HG03571 (cell line): ENCODE measurements around the gene RNU7-1.

Experiments used
- ATAC-seq: cut with Tn5 transposase; IDR thresholded peaks from one replicate; pipeline ENCODE4 v1.9.1; 2021; ENCODE audit not compliant: unreplicated experiment

The RNU7-1 gene

DNA sequence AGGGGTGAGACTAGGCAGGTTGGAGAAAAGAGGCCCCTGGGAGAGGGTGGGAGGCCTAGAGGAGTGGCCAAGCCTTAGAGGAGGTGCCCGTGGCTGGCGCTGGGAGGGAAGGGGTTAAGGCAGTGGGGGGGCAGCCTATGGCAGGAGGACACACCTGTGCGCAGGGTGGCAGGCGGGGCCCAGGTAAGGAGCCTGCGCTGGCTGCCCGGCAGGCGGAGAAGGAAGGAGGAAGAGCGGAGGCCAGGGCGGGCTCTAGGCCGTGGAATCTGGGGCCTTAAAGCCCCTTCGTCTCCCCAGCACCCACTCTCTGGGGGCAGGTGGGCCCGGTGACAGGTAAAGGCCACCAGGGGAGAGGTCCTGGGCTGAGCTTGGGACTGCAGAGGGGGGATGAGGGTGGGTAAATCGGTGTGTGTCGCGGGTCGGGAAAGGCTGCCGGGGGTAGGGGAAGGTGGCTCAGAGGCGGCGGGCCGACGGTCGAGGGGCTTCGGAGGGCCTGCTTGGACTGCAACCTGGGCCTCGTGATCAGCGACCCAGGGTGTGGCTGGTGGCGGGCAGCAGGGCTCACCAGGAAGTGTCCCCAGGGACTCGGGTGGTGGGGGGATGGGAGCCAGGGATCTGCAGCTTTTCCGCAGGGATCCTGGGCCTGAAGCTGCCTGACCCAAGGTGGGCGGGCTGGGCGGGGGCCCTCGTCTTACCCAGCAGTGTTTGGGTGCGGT lies 19.6 kb downstream of the RNU7-1 start:
- no peak for ATAC-seq

DNA sequence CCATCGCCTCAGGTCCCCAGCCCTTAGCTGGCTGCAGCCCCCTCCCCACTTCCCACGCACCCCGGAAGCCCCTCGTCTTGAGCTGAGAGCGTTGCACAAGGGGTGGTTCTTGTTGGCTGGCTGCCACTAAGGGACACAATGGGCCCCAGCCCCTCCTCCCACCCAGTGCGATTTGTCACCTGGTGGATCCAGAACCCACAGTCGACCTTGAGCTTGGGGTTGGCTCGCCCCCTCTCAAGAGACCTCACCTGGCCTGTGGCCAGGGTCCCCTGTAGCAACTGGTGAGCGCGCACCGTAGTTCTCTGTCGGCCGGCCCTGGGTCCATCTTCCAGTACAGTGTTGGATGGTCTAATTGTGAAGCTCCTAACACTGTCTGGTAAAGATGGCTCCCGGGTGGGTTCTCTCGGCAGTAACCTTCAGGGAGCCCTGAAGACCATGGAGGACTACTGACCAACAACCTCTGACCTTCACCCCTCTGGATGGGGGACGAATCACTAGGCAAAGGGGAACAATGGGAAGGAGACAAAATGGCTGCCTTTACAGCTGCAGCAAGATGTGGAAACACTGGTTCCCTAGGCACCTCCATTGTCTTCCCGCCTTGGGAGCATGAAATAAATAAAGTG lies 20.3 kb downstream of the RNU7-1 start:
- no peak for ATAC-seq

DNA sequence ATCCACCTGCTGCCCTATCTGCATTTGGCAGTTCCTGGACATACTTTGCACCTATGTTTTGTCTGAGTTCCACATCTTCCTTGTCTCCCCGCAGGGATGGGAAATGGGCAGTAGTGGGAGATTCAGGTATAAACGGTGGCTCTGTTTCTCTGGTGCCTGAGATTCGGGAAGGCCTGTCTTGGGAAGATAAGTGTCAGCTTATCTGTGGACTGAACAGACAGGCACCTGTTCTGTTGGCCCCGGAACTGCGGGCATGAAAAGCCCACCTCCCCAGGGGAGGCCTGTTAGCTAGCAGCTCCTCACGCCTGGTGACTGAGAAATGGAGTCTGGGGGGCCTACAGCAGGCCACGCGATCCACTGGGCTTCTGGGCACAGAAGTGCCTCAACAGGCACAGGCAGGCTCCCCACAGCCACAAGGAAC lies 21.0 kb downstream of the RNU7-1 start:
- no peak for ATAC-seq

DNA sequence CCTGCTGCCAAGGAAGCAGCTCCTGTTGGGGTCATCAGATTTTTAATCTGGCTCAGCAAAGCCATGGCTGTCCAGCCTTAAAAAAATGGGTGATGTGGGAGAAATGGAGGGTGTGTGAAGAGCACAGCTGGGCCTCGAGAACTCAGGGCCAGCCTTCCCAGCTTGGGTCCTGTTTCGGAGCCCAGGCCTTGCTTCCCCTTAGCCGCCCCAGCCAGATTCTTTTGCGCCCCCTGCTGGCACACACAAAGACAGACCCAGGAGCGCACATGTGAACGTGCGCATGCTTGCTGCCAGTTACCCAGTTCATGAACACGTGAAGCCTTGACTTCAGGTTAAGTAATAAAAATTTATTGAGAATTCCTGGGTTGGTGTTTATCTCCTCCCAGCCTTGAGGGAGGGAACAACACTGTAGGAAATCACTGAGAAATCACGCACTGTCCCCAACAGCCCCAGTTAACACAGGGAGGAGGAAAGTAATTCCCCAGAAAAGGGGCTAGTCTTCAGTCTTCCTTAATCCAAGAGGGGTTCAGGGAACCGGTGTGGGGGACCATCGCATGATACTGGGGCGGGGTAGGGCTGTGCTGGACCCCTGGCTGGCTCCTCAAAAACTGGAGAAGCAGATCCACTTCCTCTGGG lies 21.5 kb downstream of the RNU7-1 start:
- ATAC-seq = no peak

DNA sequence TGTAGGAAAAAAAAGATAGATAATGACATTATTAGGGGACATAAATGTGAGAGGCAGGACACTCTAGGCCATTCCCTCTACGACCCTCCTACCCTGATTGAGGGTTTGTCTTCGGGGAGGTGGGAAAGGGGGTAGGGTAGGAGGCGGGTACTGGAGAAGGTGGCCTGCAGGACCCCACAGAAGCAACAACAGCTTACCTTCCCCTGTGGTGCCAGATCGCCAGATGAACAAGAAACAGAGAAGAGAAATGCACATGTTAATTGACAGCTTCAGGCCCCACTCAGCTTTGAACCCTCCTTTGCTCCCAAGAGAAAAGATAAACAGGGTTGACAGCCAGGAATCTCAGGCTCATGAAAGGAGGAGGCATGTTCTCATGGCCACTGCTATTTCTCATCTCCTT lies 22.1 kb downstream of the RNU7-1 start:
- no peak for ATAC-seq

DNA sequence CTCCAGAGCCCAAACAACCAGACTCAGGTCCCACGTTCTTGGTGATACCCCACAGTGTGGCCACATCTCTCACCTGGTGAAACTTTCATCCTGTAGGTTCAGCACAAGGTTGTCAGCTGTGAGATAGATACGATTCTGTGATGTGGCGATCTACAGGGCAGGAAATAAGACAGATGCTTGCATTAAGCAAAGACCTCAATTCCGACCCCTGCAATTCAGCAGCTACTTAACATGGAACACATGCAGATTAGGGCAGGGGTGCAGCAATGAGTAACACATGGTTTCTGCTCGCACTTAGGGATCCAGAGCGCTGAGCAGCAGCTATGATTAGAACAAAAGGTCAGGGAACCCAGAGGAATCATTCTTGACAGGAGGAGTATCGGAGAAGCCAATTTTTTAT lies 22.7 kb downstream of the RNU7-1 start:
- no peak for ATAC-seq

DNA sequence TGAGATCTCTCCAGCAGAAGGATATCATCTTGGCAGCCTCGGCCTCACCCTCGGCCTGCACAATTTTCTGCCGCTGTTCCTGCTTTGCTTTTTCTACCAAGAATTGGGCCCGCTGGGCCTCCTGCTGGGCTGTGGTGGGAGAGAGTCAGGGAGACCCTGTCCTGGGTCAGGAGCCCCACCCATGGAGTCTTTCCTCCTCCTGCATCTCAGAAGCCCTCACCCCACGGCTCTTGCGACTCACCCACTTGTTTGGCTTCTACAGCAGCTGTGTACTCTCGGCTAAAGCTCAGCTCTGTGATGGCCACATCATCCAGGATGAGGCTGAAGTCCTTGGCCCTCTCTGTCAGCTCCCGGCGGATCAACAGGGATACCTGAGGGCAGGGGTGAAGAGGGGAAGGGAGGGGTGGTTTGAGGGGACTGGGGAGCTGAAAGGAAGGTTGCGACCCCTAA lies 24.1 kb downstream of the RNU7-1 start:
- no peak for ATAC-seq

DNA sequence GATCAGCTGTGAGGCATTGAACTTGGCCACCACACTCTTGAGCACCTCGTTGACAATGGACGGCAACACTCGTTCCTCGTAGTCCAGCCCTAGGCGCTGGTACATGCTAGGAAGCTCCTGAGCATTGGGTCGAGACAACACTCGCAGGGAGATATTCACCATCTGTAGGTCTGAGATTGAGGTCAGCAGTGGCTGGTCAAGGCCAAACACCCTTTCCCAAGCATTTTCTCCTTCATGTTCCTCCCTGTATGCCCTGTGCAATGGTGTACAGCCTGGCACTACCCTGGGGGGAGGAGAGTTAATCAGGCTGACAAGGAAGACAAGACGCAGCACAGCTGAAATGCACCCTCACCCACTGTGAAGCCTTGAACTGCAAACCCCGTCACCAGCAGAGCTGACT lies 24.8 kb downstream of the RNU7-1 start:
- ATAC-seq = no peak

DNA sequence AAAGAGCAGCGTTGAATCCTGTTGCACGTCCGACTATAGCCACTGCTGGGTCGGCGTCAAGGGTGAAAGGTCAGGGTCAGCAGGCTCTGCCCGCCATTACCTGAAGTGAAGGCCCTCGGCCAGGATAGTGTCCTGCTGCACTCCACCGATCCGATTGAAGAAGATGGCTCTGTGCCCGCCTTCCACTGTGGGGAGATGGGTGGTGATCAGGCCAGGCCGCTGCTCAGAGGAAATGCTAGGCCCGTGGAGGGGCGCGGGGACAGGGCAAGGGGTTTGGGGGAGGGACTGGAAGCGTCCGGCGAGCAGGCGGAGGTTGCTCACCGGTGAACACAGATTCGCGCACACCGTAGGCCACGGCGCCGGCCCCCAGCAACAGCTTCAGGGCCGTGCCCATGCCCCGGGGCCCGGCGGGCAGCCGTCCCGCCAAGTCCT lies 26.5 kb downstream of the RNU7-1 start:
- ATAC-seq = peak; percentile 33

DNA sequence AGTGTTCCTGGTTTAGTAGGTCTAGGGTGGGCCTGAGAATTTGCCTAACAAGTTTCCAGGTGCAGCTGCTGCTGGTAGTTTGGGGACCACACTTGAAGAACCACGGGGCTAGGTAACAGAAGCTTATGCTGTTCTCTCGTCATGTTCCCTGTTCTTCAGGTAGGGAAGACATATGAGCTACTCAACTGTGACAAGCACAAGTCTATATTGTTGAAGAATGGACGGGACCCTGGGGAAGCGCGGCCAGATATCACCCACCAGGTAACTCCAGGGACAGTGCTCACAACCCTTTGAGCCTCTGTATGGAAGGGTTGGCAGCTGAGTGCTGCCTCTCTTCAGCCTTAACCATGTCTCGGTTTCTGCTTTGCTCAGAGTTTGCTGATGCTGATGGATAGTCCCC lies 30.6 kb downstream of the RNU7-1 start:
- ATAC-seq = no peak

DNA sequence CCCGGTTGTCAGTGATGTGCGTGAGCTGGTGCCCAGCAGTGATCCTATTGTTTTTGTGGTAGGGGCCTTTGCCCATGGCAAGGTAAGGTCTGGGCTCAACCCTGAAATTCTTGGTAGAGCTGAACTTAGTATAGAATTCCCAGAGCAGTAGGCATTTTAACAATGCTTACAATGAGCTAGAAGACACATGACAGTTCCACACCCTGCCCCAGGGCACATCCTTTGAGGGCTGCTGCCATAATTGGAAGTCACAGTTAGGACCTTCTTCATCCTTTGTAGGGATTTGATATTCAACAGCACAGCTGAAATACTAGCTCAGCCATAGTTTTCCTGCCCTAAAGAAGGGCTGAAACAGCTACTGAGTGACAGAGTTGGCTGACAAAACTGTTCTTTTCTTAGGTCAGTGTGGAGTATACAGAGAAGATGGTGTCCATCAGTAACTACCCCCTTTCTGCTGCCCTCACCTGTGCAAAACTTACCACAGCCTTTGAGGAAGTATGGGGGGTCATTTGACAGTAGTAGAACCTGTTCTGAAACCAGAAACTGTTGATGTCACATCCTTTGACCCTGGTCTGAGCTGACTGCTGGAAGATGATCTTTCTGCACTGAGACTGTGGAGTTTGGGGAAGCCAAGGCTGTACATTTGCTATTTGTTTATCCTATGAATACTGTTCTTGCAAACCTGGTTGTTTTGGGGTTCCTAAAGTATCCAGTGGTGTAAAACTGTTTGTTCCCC lies 31.8 kb downstream of the RNU7-1 start:
- no peak for ATAC-seq

DNA sequence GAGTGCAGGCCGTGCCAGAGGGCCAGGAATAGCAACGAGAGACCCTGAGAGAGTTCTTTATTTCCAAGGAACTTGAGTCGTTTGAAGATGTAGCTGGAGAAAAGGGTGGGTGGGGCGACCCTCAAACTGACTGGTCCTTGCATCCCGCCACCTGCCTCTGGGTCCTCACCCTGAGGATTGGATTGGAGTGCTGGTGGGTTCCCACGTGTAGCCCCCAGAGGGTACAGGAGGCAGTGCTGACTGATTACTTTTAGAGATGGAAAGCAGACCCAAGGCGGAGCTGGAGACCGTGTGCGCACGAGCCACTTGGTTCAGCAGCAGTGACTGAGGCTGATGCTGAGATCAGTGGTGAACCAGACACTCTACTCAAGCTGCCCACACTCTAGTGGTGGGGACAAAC lies 34.0 kb downstream of the RNU7-1 start:
- no peak for ATAC-seq

DNA sequence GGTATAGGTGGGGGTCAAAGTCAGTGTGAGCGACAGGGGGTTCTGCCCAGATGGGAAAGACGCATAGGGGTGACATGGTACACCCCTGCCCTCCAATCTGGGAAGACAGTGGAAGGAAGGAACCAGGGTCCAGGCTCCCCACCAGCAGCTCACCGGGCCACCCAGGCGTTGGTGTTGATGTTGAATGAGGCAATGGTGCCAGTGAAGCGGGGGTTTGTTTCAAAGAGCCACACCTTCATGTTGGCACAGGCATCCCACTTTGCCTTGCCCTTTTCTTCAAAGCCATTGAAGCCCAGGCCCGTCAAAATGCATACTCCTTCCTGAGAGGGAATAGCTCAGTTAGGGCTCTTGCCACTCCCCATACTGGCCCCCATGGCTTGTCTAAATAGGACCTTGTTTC lies 34.6 kb downstream of the RNU7-1 start:
- no peak for ATAC-seq

DNA sequence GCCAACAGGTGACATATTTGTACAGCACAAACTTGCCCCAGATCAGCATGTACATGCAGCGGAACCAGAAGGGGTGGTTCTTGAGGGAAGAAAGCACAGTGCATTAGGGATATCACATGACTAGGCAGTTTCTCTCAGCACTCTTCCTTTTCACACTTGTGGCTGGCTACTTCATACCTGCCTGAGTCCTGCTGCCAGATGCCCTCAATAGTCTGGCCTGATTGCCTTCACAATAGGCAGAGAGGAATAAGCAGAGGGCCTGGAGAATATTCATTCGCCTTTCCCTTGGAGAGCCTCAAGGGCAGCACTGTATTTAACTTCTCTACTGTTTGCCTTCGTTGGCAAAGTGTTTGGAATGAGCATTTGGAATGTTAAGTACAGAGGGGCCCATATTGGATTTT lies 35.0 kb downstream of the RNU7-1 start:
- ATAC-seq = no peak

DNA sequence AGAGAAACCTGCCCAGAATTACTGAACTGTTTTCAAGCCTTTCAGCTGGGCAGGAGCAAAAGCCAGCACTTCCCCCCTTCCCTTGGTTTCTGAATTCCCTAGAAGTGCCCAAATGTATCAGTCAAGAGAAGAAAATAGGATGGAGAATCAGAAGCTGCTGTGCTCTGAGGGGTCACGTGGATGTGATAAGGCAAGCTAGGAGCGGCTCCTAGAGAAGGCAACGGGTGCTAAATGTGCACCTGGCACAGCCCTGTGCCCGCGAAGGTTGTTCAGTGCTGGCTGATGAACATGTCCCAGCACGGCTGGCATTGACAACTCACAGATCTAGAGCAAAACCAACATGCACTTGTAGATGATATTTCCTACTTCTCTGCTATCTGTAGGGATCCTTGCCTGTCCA lies 35.4 kb downstream of the RNU7-1 start:
- ATAC-seq = no peak

DNA sequence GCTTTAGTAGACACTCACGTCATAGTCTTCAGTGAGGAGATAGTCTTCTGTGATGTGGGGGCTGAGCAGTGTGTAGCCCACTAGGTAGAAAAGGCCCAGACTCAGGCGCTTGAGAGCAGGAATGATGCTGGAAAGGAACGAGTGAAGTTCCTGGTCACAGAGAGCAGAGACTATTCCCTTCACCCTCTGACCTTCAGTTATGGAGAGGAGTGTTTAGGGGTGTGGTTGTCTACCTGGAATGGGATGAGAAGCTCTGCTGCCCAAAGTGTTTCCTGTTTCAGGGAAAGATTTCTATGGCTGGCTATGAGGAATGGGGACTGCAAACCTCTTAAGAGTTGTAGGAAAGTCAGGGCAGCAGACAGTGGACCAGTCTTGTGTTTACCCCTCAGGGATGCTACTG lies 35.8 kb downstream of the RNU7-1 start:
- ATAC-seq = no peak

DNA sequence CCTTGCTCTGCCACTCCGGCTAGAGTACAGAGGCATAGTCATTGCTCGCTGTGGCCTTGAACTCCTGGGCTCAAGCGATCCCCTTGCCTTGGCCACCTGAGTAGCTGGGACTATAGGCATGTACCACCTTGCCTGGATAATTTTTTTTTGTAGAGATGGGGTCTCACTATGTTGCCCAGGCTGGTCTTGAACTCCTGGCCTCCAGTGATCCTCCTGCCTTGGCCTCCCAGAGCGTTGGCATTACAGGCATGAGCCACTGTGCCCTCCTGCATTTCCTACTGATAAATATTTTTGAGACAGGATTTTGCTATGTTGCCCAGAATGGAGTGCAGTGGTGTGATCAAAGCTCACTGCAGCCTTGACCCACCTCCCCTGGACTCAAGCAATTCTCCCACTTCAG lies 36.5 kb downstream of the RNU7-1 start:
- no peak for ATAC-seq

DNA sequence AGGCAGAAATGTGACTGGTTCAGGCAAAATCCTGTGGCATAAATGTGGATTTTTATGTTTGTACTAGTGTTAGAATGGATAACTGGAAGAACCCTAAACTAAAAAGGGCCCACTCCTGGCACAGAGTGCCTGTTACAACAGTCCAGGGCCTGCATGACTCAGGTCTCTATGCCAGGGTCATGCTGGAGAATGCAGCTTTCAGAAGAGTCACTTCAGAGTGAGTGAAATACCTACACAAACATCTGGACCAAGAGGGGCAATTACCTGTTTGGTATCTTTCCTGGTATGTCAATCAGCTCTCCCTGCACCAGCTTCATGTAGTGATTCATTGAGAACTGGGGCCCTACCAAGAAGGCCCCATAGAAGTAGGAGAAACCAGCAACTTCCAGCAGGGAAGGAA lies 37.1 kb downstream of the RNU7-1 start:
- ATAC-seq = no peak

DNA sequence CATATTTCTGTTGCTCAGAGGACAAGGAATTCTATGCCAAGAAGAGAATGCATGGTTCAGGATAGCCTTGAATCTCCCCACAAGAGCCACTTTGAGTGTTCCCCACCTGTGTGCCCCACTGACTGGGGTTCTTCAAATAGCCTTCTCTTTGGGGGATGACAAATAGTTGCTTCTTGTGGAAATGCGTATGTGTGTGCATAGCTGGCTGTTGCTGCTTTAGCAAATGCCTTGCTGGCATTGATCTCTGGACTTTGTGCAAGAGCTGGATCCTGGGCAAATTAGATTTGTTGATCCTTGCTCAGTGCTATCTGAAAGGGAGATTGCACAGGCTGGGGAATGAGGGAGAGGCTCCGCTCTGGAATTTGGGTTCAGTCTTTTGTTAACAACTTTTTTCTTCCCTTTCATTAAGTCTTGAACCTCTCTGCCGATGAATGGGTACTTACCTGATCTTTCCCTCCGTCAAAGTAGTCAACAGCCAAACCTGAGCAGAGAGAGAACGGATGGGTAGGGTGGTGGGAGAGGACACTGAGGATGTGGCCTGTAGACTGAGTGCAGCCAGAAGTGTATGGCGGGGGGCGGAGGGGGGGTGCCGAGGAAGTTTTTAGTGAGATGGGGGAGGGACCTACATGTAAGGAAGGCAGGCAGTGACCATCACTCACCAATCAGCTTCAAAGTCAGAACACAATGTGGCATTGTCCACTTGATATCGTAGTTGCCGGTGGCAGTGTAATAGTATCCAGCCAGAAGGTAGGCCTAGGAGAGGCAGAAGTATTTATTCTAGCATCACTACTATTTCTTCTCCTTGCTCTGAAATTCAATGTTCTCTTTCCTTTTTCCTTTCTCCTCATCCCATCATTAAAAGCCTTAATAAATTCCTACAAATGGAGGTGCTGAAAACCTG lies 37.8 kb downstream of the RNU7-1 start:
- no peak for ATAC-seq

DNA sequence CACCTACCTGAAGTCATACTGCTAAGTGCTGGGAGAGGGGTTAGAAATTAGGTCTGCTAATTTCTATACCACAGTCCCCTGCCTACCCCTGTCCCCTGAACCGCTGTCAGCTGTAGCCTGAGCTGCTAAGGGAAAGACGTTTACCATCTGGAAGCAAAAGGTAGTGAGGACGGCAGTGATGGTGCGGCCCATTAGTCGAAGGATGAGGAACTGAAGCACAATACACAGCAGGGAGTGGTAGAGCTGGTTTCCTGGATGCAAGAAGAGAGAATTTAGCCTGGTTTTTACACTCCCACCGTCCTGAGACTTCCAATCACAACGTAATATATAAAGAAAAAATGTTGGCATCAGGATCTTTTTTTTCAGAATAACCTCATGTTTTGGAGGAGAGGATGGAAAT lies 38.9 kb downstream of the RNU7-1 start:
- no peak for ATAC-seq
